ENCODE results near the gene LIPM.
"Not testable (repeated sequence)": the region's sequence is repeated elsewhere in the genome, so short reads cannot be mapped to it uniquely, and the experiment has no call there.

LIPM gene

GRCh38 chr10:88835096-88835909 is 32.8 kb downstream of the LIPM start:
- Histone ChIP-seq H3K9me3 (ENCODE audit: control insufficient read depth in 5 of 5, low read length in 5 of 5) (no peaks in the 10 kb centered on the region), H3K4me3 (ENCODE audit: low read depth in 1 of 5, low read length in 5 of 5) (no peak overlapping the region), H3K27ac (ENCODE audit: low read depth, low read length) (no peak overlapping the region), H3K27me3 (ENCODE audit: control insufficient read depth in 5 of 5, insufficient read depth in 4 of 5, low read length in 5 of 5) (no peaks in the 10 kb centered on the region), H3K4me1 (ENCODE audit: control insufficient read depth in 5 of 5, insufficient read depth in 5 of 5, low read length in 5 of 5) (no peaks in the 10 kb centered on the region), H3K36me3 (ENCODE audit: control insufficient read depth in 5 of 5, insufficient read depth in 5 of 5, low read length in 5 of 5) (no peaks in the 10 kb centered on the region), H3K9ac (ENCODE audit: low read length in 5 of 5) (no peak overlapping the region)

GRCh38 chr10:88835910-88836221 is 33.3 kb downstream of the LIPM start:
- Histone ChIP-seq H3K9me3 (ENCODE audit: control insufficient read depth in 5 of 5, low read length in 5 of 5) (no peaks in the 10 kb centered on the region), H3K9ac (ENCODE audit: low read length in 5 of 5) (no peak overlapping the region), H3K36me3 (ENCODE audit: control insufficient read depth in 5 of 5, insufficient read depth in 5 of 5, low read length in 5 of 5) (no peaks in the 10 kb centered on the region), H3K27me3 (ENCODE audit: control insufficient read depth in 5 of 5, insufficient read depth in 4 of 5, low read length in 5 of 5) (no peaks in the 10 kb centered on the region), H3K4me1 (ENCODE audit: control insufficient read depth in 5 of 5, insufficient read depth in 5 of 5, low read length in 5 of 5) (no peaks in the 10 kb centered on the region), H3K4me3 (ENCODE audit: low read depth in 1 of 5, low read length in 5 of 5) (no peak overlapping the region), H3K27ac (ENCODE audit: low read depth, low read length) (no peak overlapping the region)

- not testable (repeated sequence) for H3K4me1 ChIP-seq (ENCODE audit: control insufficient read depth in 5 of 5, insufficient read depth in 5 of 5, low read length in 5 of 5); H3K9ac ChIP-seq (ENCODE audit: low read length in 5 of 5); H3K36me3 ChIP-seq (ENCODE audit: control insufficient read depth in 5 of 5, insufficient read depth in 5 of 5, low read length in 5 of 5); H3K4me3 ChIP-seq (ENCODE audit: low read depth in 1 of 5, low read length in 5 of 5); H3K9me3 ChIP-seq (ENCODE audit: control insufficient read depth in 5 of 5, low read length in 5 of 5); H3K27ac ChIP-seq (ENCODE audit: low read depth, low read length); H3K27me3 ChIP-seq (ENCODE audit: control insufficient read depth in 5 of 5, insufficient read depth in 4 of 5, low read length in 5 of 5)
Measured at GRCh38 chr10:88837632-88838031, 35.1 kb downstream of the LIPM start.

- no peaks in the 10 kb centered on the region for H3K36me3 ChIP-seq (ENCODE audit: control insufficient read depth in 5 of 5, insufficient read depth in 5 of 5, low read length in 5 of 5)
- H3K27ac ChIP-seq (ENCODE audit: low read depth, low read length): no peak overlapping the region
- H3K9me3 ChIP-seq (ENCODE audit: control insufficient read depth in 5 of 5, low read length in 5 of 5): no peaks in the 10 kb centered on the region
- no peaks in the 10 kb centered on the region for H3K27me3 ChIP-seq (ENCODE audit: control insufficient read depth in 5 of 5, insufficient read depth in 4 of 5, low read length in 5 of 5)
- H3K4me3 ChIP-seq (ENCODE audit: low read depth in 1 of 5, low read length in 5 of 5): no peak overlapping the region
- no peak overlapping the region for H3K9ac ChIP-seq (ENCODE audit: low read length in 5 of 5)
- H3K4me1 ChIP-seq (ENCODE audit: control insufficient read depth in 5 of 5, insufficient read depth in 5 of 5, low read length in 5 of 5): no peaks in the 10 kb centered on the region
Measured at GRCh38 chr10:88838766-88839350, 36.3 kb downstream of the LIPM start.

- Histone ChIP-seq H3K27ac (ENCODE audit: low read depth, low read length) (no peak overlapping the region), H3K36me3 (ENCODE audit: control insufficient read depth in 5 of 5, insufficient read depth in 5 of 5, low read length in 5 of 5) (no peaks in the 10 kb centered on the region), H3K4me3 (ENCODE audit: low read depth in 1 of 5, low read length in 5 of 5) (no peak overlapping the region), H3K27me3 (ENCODE audit: control insufficient read depth in 5 of 5, insufficient read depth in 4 of 5, low read length in 5 of 5) (no peaks in the 10 kb centered on the region), H3K9ac (ENCODE audit: low read length in 5 of 5) (no peak overlapping the region), H3K4me1 (ENCODE audit: control insufficient read depth in 5 of 5, insufficient read depth in 5 of 5, low read length in 5 of 5) (no peaks in the 10 kb centered on the region), H3K9me3 (ENCODE audit: control insufficient read depth in 5 of 5, low read length in 5 of 5) (no peaks in the 10 kb centered on the region)
Measured at GRCh38 chr10:88840104-88840503, 37.6 kb downstream of the LIPM start.

GRCh38 chr10:88840881-88841280 is 38.4 kb downstream of the LIPM start:
- H3K9ac ChIP-seq (ENCODE audit: low read length in 5 of 5): no peak overlapping the region
- no peak overlapping the region for H3K27ac ChIP-seq (ENCODE audit: low read depth, low read length)

GRCh38 chr10:88841316-88842111 is 39.0 kb downstream of the LIPM start:
- no peak overlapping the region for H3K27ac ChIP-seq (ENCODE audit: low read depth, low read length)
- no peak overlapping the region for H3K9ac ChIP-seq (ENCODE audit: low read length in 5 of 5)
- no peaks in the 10 kb centered on the region for H3K9me3 ChIP-seq (ENCODE audit: control insufficient read depth in 5 of 5, low read length in 5 of 5)
- no peak overlapping the region for H3K4me3 ChIP-seq (ENCODE audit: low read depth in 1 of 5, low read length in 5 of 5)
- H3K27me3 ChIP-seq (ENCODE audit: control insufficient read depth in 5 of 5, insufficient read depth in 4 of 5, low read length in 5 of 5): no peaks in the 10 kb centered on the region
- no peaks in the 10 kb centered on the region for H3K36me3 ChIP-seq (ENCODE audit: control insufficient read depth in 5 of 5, insufficient read depth in 5 of 5, low read length in 5 of 5)
- no peaks in the 10 kb centered on the region for H3K4me1 ChIP-seq (ENCODE audit: control insufficient read depth in 5 of 5, insufficient read depth in 5 of 5, low read length in 5 of 5)

More at GRCh38 chr10:88840881-88841280, 38.4 kb downstream of the LIPM start:
- Histone ChIP-seq H3K9me3 (ENCODE audit: control insufficient read depth in 5 of 5, low read length in 5 of 5) (no peaks in the 10 kb centered on the region), H3K4me1 (ENCODE audit: control insufficient read depth in 5 of 5, insufficient read depth in 5 of 5, low read length in 5 of 5) (no peaks in the 10 kb centered on the region), H3K36me3 (ENCODE audit: control insufficient read depth in 5 of 5, insufficient read depth in 5 of 5, low read length in 5 of 5) (no peaks in the 10 kb centered on the region), H3K27me3 (ENCODE audit: control insufficient read depth in 5 of 5, insufficient read depth in 4 of 5, low read length in 5 of 5) (no peaks in the 10 kb centered on the region), H3K4me3 (ENCODE audit: low read depth in 1 of 5, low read length in 5 of 5) (no peak overlapping the region)

GRCh38 chr10:88843171-88843570 is 40.6 kb downstream of the LIPM start:
- Histone ChIP-seq H3K27me3 (ENCODE audit: control insufficient read depth in 5 of 5, insufficient read depth in 4 of 5, low read length in 5 of 5) (no peaks in the 10 kb centered on the region), H3K4me1 (ENCODE audit: control insufficient read depth in 5 of 5, insufficient read depth in 5 of 5, low read length in 5 of 5) (no peaks in the 10 kb centered on the region), H3K9ac (ENCODE audit: low read length in 5 of 5) (no peak overlapping the region), H3K9me3 (ENCODE audit: control insufficient read depth in 5 of 5, low read length in 5 of 5) (no peaks in the 10 kb centered on the region), H3K27ac (ENCODE audit: low read depth, low read length) (no peak overlapping the region), H3K36me3 (ENCODE audit: control insufficient read depth in 5 of 5, insufficient read depth in 5 of 5, low read length in 5 of 5) (no peaks in the 10 kb centered on the region), H3K4me3 (ENCODE audit: low read depth in 1 of 5, low read length in 5 of 5) (no peak overlapping the region)

GRCh38 chr10:88848499-88848898 is 46.0 kb downstream of the LIPM start:
- Histone ChIP-seq H3K9me3 (ENCODE audit: control insufficient read depth in 5 of 5, low read length in 5 of 5) (no peaks in the 10 kb centered on the region), H3K4me3 (ENCODE audit: low read depth in 1 of 5, low read length in 5 of 5) (no peak overlapping the region), H3K9ac (ENCODE audit: low read length in 5 of 5) (no peak overlapping the region), H3K27me3 (ENCODE audit: control insufficient read depth in 5 of 5, insufficient read depth in 4 of 5, low read length in 5 of 5) (no peaks in the 10 kb centered on the region), H3K36me3 (ENCODE audit: control insufficient read depth in 5 of 5, insufficient read depth in 5 of 5, low read length in 5 of 5) (no peaks in the 10 kb centered on the region), H3K4me1 (ENCODE audit: control insufficient read depth in 5 of 5, insufficient read depth in 5 of 5, low read length in 5 of 5) (peaks cover 0 to 15% (median 12%) of the 10 kb centered on the region in 5 donors), H3K27ac (ENCODE audit: low read depth, low read length) (no peak overlapping the region)

GRCh38 chr10:88849234-88849633 is 46.7 kb downstream of the LIPM start:
- H3K9ac ChIP-seq (ENCODE audit: low read length in 5 of 5): no peak overlapping the region
- H3K9me3 ChIP-seq (ENCODE audit: control insufficient read depth in 5 of 5, low read length in 5 of 5): no peaks in the 10 kb centered on the region
- peaks cover 0 to 17% (median 14%) of the 10 kb centered on the region in 5 donors for H3K4me1 ChIP-seq (ENCODE audit: control insufficient read depth in 5 of 5, insufficient read depth in 5 of 5, low read length in 5 of 5)
- H3K27ac ChIP-seq (ENCODE audit: low read depth, low read length): no peak overlapping the region
- no peak overlapping the region for H3K4me3 ChIP-seq (ENCODE audit: low read depth in 1 of 5, low read length in 5 of 5)
- H3K36me3 ChIP-seq (ENCODE audit: control insufficient read depth in 5 of 5, insufficient read depth in 5 of 5, low read length in 5 of 5): no peaks in the 10 kb centered on the region
- H3K27me3 ChIP-seq (ENCODE audit: control insufficient read depth in 5 of 5, insufficient read depth in 4 of 5, low read length in 5 of 5): no peaks in the 10 kb centered on the region

All from subcutaneous abdominal adipose tissue (tissue), 5 donors.